Kidney glomerular epithelial cell (primary cell): ENCODE data around the gene TYR.
"Not testable (repeated sequence)": the region's sequence is repeated elsewhere in the genome, so short reads cannot be mapped to it uniquely, and the experiment has no call there.

Experiments
- DNase-seq: peaks from one replicate; lab custom pipeline; 2025; lab: John Stamatoyannopoulos, UW

The TYR gene

GRCh38 chr11:89272540-89273088 is 94.9 kb downstream of the TYR start:
- not testable (repeated sequence) for DNase-seq

GRCh38 chr11:89273220-89273619 is 95.5 kb downstream of the TYR start:
- DNase-seq: not testable (repeated sequence)

GRCh38 chr11:89275966-89276365 is 98.3 kb downstream of the TYR start:
- no peak for DNase-seq

DNA sequence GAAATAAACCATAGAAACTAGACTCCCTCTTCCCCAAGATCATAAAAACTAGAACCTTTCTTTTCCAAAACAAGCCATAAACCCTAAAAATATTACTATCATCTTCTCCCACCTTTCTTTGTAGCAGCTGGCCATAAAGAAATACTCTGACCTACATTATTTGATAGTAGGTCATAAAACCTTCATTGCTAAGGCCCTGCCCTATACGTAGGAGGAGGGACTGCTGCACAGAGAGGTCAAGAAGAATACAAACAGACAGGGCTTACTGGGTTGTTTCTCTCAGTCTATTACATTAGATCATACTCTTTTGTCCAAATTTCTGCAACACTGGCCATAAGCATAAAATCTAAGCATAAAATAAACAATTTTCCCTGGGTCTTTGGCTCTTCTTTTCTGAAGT is 101.5 kb downstream of the TYR start:
- no peak for DNase-seq

DNA sequence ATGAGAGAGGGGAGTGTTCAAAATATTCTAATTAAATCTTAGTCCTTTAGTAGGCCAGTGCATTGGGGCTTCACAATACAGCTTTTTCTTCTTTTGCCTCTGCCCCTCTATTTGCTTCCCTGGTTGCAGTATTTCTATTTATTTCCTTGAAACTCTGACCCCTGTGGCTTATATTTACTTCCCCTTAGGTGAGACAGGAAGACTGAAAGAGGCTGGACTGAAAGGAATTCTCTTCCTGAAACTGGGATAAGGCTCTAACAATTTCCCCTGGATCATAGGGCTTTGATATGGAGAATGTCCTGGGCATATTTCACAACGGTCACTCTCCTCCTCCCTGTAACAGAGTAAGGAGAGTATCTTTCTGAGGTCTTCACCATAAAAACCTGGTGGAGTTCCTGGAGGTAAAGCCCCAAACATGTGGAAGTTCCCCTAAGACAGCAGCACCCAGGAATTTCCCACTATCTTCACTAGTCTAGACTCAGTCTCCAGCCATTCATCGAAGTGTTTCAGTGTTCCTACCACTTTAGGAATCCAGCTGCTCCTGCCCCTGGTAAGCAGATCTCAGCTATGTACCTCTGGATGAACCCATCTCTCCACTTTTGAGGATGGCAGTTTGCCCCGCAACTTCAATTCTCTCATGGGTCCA is 103.5 kb downstream of the TYR start:
- DNase-seq: not testable (repeated sequence)

DNA sequence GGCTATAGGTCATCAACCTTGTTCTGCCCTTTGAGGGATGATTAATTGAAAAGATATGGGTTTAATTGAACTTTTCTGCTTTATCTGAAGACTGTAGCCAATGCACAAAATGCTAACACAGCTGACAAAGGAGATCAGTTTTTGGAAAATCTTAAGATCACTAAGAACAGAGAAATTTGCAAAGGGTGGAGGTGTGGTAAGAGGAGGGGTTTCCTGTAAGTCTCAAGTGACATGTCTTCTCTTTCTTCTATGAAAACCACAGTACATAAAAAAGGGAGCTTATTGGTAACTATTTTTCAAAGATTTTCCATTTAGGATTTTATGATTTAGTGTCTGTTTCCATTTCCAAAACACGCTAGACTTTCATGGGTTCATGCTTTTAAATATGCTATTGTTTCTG is 108.9 kb downstream of the TYR start:
- not testable (repeated sequence) for DNase-seq

DNA sequence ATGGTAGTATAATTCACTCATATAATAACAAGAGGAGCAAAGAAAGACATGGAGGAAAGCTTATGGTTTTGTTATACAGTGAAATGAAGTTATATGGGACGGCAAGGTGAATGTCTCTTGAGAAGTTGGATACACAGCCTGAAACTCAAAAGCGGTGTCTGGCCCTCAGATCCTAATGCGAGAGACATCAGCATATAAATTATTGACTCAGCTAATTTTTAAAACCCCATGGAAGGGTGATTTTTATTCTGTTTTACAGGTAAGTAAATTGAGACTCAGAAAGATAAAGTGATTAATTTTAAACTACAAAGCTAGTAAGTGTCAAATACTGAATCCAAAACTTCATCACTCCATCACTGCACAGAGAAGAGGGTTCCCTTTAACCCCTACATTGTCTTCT is 110.3 kb downstream of the TYR start:
- DNase-seq: not testable (repeated sequence)

- DNase-seq: no peak
Observed at GRCh38 chr11:89293965-89294679, 116.4 kb downstream of the TYR start.

DNA sequence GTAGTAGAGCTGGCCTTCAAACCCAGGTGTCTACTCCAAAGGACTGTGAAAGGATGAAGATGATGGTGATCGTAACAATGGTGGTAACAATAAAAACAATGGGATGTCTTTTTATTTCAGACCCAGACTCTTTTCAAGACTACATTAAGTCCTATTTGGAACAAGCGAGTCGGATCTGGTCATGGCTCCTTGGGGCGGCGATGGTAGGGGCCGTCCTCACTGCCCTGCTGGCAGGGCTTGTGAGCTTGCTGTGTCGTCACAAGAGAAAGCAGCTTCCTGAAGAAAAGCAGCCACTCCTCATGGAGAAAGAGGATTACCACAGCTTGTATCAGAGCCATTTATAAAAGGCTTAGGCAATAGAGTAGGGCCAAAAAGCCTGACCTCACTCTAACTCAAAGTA is 117.3 kb downstream of the TYR start:
- not testable (repeated sequence) for DNase-seq

DNA sequence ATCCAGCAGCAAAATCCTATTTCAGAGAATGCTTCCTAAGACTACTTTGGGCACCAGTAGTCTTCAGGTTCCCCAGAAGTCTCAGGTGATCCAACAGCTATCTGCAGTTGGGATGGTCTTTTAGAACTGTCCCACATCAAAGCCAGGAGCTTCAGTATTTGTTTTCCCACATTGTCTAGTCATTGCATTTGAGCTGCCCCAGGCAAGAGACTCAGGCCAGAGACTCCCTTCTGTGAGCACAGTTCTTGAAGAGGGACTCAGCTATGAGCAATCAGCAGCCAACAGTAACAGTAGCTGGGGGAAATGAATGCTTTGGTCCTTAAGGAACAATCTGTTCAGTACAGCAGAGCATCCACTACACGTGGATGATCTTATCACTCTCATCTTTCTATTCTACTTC is 125.4 kb downstream of the TYR start:
- DNase-seq: not testable (repeated sequence)

GRCh38 chr11:89308272-89308671 is 130.6 kb downstream of the TYR start:
- DNase-seq: not testable (repeated sequence)

DNA sequence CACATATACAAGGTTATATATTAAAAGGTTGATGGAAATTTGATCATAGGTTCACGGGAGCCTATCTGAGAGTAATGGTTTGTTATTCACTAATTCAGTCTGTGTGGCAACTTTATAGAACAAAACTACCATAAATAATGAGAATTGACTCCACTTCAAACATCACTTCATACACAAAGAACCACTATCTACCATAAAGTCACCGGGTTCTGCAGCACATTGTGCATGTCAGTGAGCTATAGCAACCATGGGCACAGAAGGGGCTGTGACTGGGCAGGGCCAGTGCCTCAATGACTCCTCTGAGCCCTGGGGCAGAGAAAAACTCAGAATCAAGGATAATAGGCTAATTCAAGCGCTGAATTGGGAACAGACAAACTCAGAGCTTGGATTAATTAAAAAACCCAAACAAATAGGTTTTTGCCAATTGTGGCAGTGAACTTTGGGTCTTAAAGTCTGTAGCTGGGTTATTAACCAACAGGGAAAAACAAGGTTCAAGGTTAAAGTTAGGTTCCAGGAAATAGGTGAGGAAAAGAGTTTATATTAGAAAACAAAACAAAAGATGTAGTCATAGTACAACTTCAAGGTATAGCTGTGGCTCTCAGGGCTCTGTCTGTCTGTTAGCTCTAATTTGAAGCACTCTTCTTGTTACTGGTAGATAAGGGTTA is 131.8 kb downstream of the TYR start:
- not testable (repeated sequence) for DNase-seq

DNA sequence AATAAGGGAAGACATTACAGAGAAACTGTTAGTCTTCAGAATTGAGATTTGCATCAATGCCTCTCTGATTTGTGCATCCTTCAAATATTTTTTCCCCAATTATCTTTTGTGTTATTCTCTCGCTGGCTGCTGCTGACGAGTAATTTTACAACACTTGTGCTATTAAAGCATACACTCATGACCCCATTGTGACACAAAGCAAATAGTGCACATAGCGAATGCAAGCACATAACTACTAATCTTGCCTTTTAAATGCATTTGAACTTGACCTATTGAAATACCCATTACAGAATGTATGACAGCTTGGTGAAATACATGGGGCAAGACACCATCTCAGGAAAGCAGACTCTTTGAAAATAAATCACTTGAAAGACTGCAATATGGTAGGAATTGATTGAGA is 132.9 kb downstream of the TYR start:
- DNase-seq: peak; percentile 31

- DNase-seq: no peak
Observed at GRCh38 chr11:89321401-89321800, 143.7 kb downstream of the TYR start.

DNA sequence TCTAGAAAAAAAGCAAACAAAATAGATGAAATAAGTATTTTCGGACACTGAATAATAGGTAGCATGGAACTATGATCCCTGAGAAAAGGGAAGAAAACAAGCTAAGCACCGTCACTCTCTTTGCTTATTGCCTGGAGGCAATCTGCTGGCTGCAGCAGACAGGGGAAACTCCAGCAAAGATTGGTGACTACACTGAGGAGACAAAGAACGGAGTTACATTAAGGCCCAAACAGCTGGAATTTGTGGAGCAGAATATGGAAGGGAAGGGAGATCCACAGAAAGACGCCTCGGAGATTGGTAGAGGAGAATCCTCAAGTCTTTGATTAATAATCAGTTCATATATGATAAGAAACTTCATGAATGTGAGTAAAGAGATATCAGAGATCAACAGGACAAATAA is 150.2 kb downstream of the TYR start:
- DNase-seq: no peak

DNA sequence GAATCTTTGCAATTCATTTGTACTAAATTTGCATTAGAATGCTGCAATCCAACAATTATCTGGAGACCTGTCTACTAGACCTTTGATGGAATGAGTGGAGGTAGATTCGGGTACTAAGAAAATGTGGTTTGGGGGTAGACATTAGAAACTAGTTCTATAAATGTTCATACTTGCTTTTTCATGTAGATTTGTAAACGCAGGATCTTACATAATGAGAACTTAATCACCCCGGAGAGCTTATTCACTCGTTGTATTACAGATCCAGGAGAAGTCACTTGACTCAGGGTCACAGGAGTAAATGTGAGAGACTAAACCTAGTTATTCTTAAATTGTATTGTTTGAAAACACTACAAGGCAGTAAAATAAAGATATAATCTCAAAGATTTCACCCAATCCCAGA is 154.3 kb downstream of the TYR start:
- not testable (repeated sequence) for DNase-seq

DNA sequence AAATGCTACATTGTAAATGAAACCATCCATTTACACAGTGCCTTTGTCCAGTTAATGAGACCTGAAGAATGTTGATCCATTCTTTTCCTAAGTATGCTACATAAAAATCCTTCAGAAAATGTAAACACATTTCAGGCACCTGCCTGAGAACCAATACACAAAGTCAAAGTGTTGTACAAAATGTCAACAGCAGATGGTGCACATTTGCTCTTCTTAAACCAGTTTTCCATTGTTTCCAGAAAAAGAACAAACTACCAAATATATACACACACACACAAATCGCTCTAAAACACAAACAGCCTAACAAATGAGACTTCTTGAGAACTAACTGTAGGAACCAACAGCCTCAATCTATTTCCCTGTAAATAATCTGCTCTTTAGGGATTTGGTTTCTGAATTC is 156.0 kb downstream of the TYR start:
- peak; percentile 17 for DNase-seq

- DNase-seq: not testable (repeated sequence)
Observed at GRCh38 chr11:89337100-89337650, 159.5 kb downstream of the TYR start.

DNA sequence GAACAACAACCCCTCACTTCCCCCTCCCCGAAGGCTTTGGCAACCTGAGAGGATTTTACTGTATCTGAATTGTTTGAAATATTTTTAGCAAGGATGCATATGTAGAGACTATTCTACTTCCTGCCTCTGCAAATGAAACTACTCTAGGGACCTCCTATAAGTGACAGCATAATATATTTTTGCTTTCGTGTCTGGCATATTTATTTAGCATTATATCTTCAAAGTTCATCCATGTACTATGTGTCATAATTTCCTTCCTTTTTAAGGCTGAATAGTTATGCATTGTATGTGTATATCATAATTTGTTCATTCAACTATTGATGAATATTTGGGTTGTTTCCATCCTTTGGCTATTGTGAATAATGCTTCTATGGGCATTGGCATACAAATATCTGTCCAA is 160.4 kb downstream of the TYR start:
- not testable (repeated sequence) for DNase-seq

DNA sequence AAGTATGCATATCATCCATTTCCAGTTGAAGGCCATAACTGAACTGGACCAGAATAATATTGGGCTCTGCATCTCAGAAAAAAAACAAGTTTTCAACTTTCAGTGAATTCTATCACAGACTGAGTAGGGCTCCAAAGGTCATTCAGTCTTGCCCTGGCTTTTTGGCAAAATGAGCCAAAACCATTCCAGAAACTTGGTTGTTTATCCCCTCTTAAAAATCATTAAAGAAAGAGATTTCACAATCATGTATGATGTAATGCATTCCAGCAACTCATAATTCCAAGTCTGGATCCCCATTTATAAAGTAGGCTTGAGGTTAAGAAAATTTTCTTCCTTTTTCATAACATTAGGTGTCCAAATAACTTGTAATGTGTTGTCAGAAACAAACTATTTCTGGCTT is 162.8 kb downstream of the TYR start:
- DNase-seq: peak; percentile 14

- DNase-seq: not testable (repeated sequence)
Observed at GRCh38 chr11:89342880-89343572, 165.4 kb downstream of the TYR start.
